OCI-LY7 (cell line): ENCODE data around the gene FGFBP2.

Experiments used
- EZH2phosphoT487 ChIP-seq: fragments of 200-600 bp; sonication (generic); IDR thresholded peaks from 2 replicates; pipeline ENCODE4 v1.6.1; 2018; ENCODE audit warnings: low read depth, borderline replicate concordance, mild to moderate bottlenecking, mixed run types, antibody characterized with exemption, low read length, moderate library complexity, mixed read lengths
- TF ChIP-seq, protein P1 (sequence below): fragments of 200-600 bp; sonication (generic); conservative IDR thresholded peaks from 2 replicates; pipeline ENCODE4 v1.5.1; 2014; ENCODE audit warnings: mild to moderate bottlenecking, antibody characterized with exemption, low read length, moderate library complexity, mixed read lengths

DNA sequence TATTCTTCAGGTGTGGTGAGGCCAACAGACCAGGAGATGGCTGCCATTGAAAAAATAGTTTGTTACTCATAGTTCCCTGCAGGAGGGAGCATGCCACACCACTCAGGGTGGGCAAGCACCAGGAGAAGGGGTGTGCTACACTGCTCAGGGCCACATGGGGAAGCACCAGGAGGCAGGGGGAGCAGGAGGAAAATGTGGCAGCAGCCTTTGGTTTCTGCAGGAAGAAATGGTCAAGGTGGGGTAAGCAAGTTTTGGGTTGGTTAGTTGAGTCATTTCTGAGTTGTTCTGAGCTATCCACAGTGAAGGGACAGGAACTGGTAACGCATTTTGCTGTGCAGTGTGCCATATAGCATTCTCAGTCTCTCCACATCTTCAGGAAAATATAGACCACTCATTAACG lies 48.2 kb downstream of the FGFBP2 start:
- TF ChIP-seq, protein P1, sequence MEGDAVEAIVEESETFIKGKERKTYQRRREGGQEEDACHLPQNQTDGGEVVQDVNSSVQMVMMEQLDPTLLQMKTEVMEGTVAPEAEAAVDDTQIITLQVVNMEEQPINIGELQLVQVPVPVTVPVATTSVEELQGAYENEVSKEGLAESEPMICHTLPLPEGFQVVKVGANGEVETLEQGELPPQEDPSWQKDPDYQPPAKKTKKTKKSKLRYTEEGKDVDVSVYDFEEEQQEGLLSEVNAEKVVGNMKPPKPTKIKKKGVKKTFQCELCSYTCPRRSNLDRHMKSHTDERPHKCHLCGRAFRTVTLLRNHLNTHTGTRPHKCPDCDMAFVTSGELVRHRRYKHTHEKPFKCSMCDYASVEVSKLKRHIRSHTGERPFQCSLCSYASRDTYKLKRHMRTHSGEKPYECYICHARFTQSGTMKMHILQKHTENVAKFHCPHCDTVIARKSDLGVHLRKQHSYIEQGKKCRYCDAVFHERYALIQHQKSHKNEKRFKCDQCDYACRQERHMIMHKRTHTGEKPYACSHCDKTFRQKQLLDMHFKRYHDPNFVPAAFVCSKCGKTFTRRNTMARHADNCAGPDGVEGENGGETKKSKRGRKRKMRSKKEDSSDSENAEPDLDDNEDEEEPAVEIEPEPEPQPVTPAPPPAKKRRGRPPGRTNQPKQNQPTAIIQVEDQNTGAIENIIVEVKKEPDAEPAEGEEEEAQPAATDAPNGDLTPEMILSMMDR, result no peak
- no peak for TF ChIP-seq EZH2phosphoT487
